OCI-LY3 (cell line): ENCODE measurements around the gene DNAI7.

Source experiments
- H2AFZ ChIP-seq: fragments of 200-600, 300-600 bp; shearing (Covaris generic); 2 replicates; pipeline ENCODE4 v1.6.0; 2014; ENCODE audit warnings: antibody characterized with exemption, low read depth, low read length
- H3K27ac ChIP-seq: fragments of 200-600, 300-600 bp; sonication (generic); 2 replicates; pipeline ENCODE4 v1.5.1; 2014; ENCODE audit warnings: mild to moderate bottlenecking, low read length, moderate library complexity, mixed read lengths
- H3K27me3 ChIP-seq: fragments of 200-600, 300-600 bp; sonication (generic); 2 replicates; pipeline ENCODE4 v1.6.1; 2014; ENCODE audit warnings: low read depth, low read length, mixed read lengths
- H3K36me3 ChIP-seq: fragments of 200-600, 300-600 bp; sonication (generic); replicated peaks from 2 replicates; pipeline ENCODE3; 2014; ENCODE audit warnings: low read depth, low read length, mixed read lengths
- H3K4me1 ChIP-seq: fragments of 300-600, 200-600 bp; sonication (generic); 2 replicates; pipeline ENCODE4 v1.6.1; 2014; ENCODE audit warnings: low read length, mixed read lengths
- H3K4me2 ChIP-seq: fragments of 200-600, 300-600 bp; sonication (generic); 2 replicates; pipeline ENCODE4 v1.6.1; 2014; ENCODE audit warnings: low read length, mixed read lengths
- H3K4me3 ChIP-seq: fragments of 300-600, 200-600 bp; sonication (generic); 2 replicates; pipeline ENCODE4 v1.5.1; 2014; ENCODE audit warnings: antibody characterized with exemption, mild to moderate bottlenecking, low read length, moderate library complexity
- H3K79me2 ChIP-seq: fragments of 300-600, 200-600 bp; shearing (Covaris generic); 2 replicates; pipeline ENCODE4 v1.6.1; 2014; ENCODE audit warnings: mild to moderate bottlenecking, low read length, mixed read lengths
- H3K9ac ChIP-seq: fragments of 300-600, 200-600 bp; shearing (Covaris generic); 2 replicates; pipeline ENCODE4 v1.6.0; 2014; ENCODE audit warnings: mild to moderate bottlenecking, low read length, moderate library complexity
- H3K9me3 ChIP-seq: fragments of 200-600, 300-600 bp; shearing (Covaris generic); 2 replicates; pipeline ENCODE4 v1.6.1; 2014; ENCODE audit warnings: low read length, mixed read lengths; ENCODE audit not compliant: insufficient read depth
- H4K20me1 ChIP-seq: fragments of 200-600, 300-600 bp; sonication (generic); 2 replicates; pipeline ENCODE4 v1.6.1; 2016; ENCODE audit warnings: low read length, mixed read lengths; ENCODE audit not compliant: insufficient read depth
- CTCF ChIP-seq: fragments of 200-600, 300-600 bp; sonication (generic); IDR thresholded peaks from 2 replicates; pipeline ENCODE4 v1.5.1; 2014; ENCODE audit warnings: antibody characterized with exemption, low read length, low read depth
- EZH2phosphoT487 ChIP-seq: fragments of 200-600 bp; shearing (Covaris generic); IDR thresholded peaks from 2 replicates; pipeline ENCODE4 v1.6.1; 2018; ENCODE audit warnings: antibody characterized with exemption, mixed run types, low read depth

DNAI7 gene

GRCh38 chr12:25190793-25191192 is 4.2 kb downstream of the DNAI7 start:
- TF ChIP-seq CTCF (no peak), EZH2phosphoT487 (no peak)
- Histone ChIP-seq H2AFZ (no peak overlapping the region), H3K4me3 (no peak overlapping the region), H3K79me2 (no peaks in the 10 kb centered on the region), H3K27me3 (no peaks in the 10 kb centered on the region), H3K36me3 (no peaks in the 10 kb centered on the region), H3K9ac (no peak overlapping the region), H3K4me2 (no peak overlapping the region), H4K20me1 (no peaks in the 10 kb centered on the region), H3K9me3 (no peaks in the 10 kb centered on the region), H3K27ac (no peak overlapping the region), H3K4me1 (peaks cover 21% of the 10 kb centered on the region)

- Histone ChIP-seq H2AFZ (no peak overlapping the region), H3K79me2 (no peaks in the 10 kb centered on the region), H4K20me1 (no peaks in the 10 kb centered on the region), H3K4me3 (no peak overlapping the region), H3K27me3 (no peaks in the 10 kb centered on the region), H3K27ac (no peak overlapping the region), H3K4me2 (no peak overlapping the region), H3K36me3 (no peaks in the 10 kb centered on the region), H3K4me1 (peaks cover 20% of the 10 kb centered on the region), H3K9me3 (no peaks in the 10 kb centered on the region), H3K9ac (no peak overlapping the region)
- TF ChIP-seq EZH2phosphoT487: no peak
Observed at GRCh38 chr12:25189656-25190055, 5.3 kb downstream of the DNAI7 start.

GRCh38 chr12:25187781-25188180 is 7.2 kb downstream of the DNAI7 start:
- Histone ChIP-seq H3K4me3 (no peak overlapping the region), H3K4me1 (peaks cover 14% of the 10 kb centered on the region), H3K9ac (no peak overlapping the region), H3K27me3 (no peaks in the 10 kb centered on the region), H3K27ac (no peak overlapping the region), H3K79me2 (no peaks in the 10 kb centered on the region), H4K20me1 (no peaks in the 10 kb centered on the region), H2AFZ (no peak overlapping the region), H3K4me2 (no peak overlapping the region), H3K36me3 (no peaks in the 10 kb centered on the region), H3K9me3 (no peaks in the 10 kb centered on the region)
- TF ChIP-seq CTCF (no peak), EZH2phosphoT487 (no peak)

GRCh38 chr12:25186788-25187402 is 8.1 kb downstream of the DNAI7 start:
- Histone ChIP-seq H3K4me2 (peak overlapping the region; percentile 69), H2AFZ (peak overlapping the region; percentile 61), H4K20me1 (no peaks in the 10 kb centered on the region), H3K4me1 (peaks cover 14% of the 10 kb centered on the region), H3K9ac (peak overlapping the region; percentile 18; the same call in 1 of the 2 replicates), H3K27ac (no peak overlapping the region), H3K27me3 (no peaks in the 10 kb centered on the region), H3K9me3 (no peaks in the 10 kb centered on the region), H3K36me3 (no peaks in the 10 kb centered on the region), H3K79me2 (no peaks in the 10 kb centered on the region), H3K4me3 (peak overlapping the region; percentile 64)
- TF ChIP-seq EZH2phosphoT487: no peak
- TF ChIP-seq CTCF: no peak
